GM12878 (cell line): ENCODE measurements around the gene IGF1R. TPM values are rescaled to one million over a fixed set of nuclear protein-coding genes. Genes with fewer than 3 reads are reported as not detected.

Experiments used
- ATAC-seq: fragments of 200-7000 bp; cut with Tn5 transposase; 3 replicates; pipeline ENCODE4 v1.9.1; 2020; ENCODE audit warnings: mild to moderate bottlenecking, moderate library complexity
- BruUV-seq: library from RNA; stranded (reverse); fragments of 400-500 nt; replicated peaks from 2 replicates; lab custom pipeline; 2021; lab: Mats Ljungman, UMichigan
- CTCF ChIA-PET: fragments of 300-600 bp; sonication (Branson Sonifier 250); formaldehyde crosslinking; extraction: SDS; loops from one replicate; lab custom pipeline; 2021; ENCODE audit warnings: inconsistent platforms; lab: Yijun Ruan, JAX
- POLR2A ChIA-PET: fragments of 350-600 bp; formaldehyde crosslinking; extraction: SDS; loops from one replicate; lab custom pipeline; 2021; ENCODE audit warnings: inconsistent platforms; lab: Charles Lee
- RAD21 ChIA-PET: fragments of 300-600 bp; sonication (Branson Sonifier 250); formaldehyde crosslinking; loops from one replicate; lab custom pipeline; 2023; ENCODE audit warnings: antibody characterized with exemption; ENCODE audit not compliant: unreplicated experiment; lab: Charles Lee
- SMC1A ChIA-PET: fragments of 300-600 bp; sonication (Branson Sonifier 250); formaldehyde crosslinking; loops from one replicate; lab custom pipeline; 2023; ENCODE audit not compliant: unreplicated experiment, uncharacterized antibody; lab: Charles Lee
- DNase-seq: peaks from one replicate; pipeline ENCODE4 v3.0.0-alpha.2; 2011; ENCODE audit warnings: low read depth, low spot score
- FAIRE-seq: peaks from 3 replicates; lab custom pipeline; 2011; peaks lifted over from hg19 to GRCh38; lab: Jason Lieb, UNC
- H2AFZ ChIP-seq: 2 replicates; pipeline ENCODE4 v1.6.0; 2011; ENCODE audit warnings: low read depth, low read length, control low read depth; ENCODE audit not compliant: control insufficient read depth
- H3K27ac ChIP-seq: 2 replicates; pipeline ENCODE4 v1.5.1; 2011; ENCODE audit warnings: control low read depth; ENCODE audit not compliant: control insufficient read depth, insufficient read depth
- H3K27me3 ChIP-seq, 2 experiments: replicated peaks in 1 of 2; 2 replicates each; pipeline versions ENCODE4 v1.6.0 to v1.6.1; 2011; ENCODE audit warnings: low read length in 1 of 2; ENCODE audit not compliant: control insufficient read depth in 2 of 2, insufficient read depth in 2 of 2
- H3K36me3 ChIP-seq, 2 experiments: 2 replicates each; pipeline ENCODE4 v1.5.1; 2011; ENCODE audit warnings: low read length in 1 of 2; ENCODE audit not compliant: control insufficient read depth in 2 of 2, insufficient read depth in 2 of 2
- H3K4me1 ChIP-seq: 2 replicates; pipeline ENCODE4 v1.6.1; 2011; ENCODE audit warnings: mild to moderate bottlenecking, low read length, moderate library complexity, mixed read lengths; ENCODE audit not compliant: control insufficient read depth, insufficient read depth
- H3K4me2 ChIP-seq: 2 replicates; pipeline ENCODE4 v1.6.0; 2011; ENCODE audit warnings: control low read depth; ENCODE audit not compliant: control insufficient read depth, insufficient read depth
- H3K4me3 ChIP-seq: fragments of 200-600 bp; sonication (generic); 2 replicates; pipeline ENCODE4 v1.5.1; 2016
- H3K79me2 ChIP-seq: 2 replicates; pipeline ENCODE4 v1.6.0; 2011; ENCODE audit warnings: low read length; ENCODE audit not compliant: control insufficient read depth, insufficient read depth
- H3K9ac ChIP-seq: 2 replicates; pipeline ENCODE4 v1.8.0; 2011; ENCODE audit warnings: low read length, control low read depth, mixed read lengths; ENCODE audit not compliant: control insufficient read depth, insufficient read depth
- H3K9me3 ChIP-seq: replicated peaks from 3 replicates; pipeline ENCODE4 v1.5.1; 2011; ENCODE audit warnings: mild to moderate bottlenecking, low read length; ENCODE audit not compliant: control insufficient read depth, insufficient read depth
- H4K20me1 ChIP-seq: 2 replicates; pipeline ENCODE4 v1.6.0; 2011; ENCODE audit not compliant: control insufficient read depth, insufficient read depth
- CREM ChIP-seq: IDR thresholded peaks from 2 replicates; pipeline ENCODE4 v1.6.1; 2014; ENCODE audit warnings: antibody characterized with exemption, low read depth
- MXI1 ChIP-seq: fragments of 150-350 bp; IDR thresholded peaks from 2 replicates; pipeline ENCODE4 v1.6.1; 2011; ENCODE audit warnings: low read depth, mild to moderate bottlenecking, inconsistent platforms, low read length, improper control_type of control experiment
- NBN ChIP-seq: fragments of 450-650 bp; IDR thresholded peaks from 2 replicates; pipeline ENCODE4 v1.6.1; 2016
- NFYA ChIP-seq: IDR thresholded peaks from 2 replicates; pipeline ENCODE4 v1.6.1; 2011; ENCODE audit warnings: low read depth, mild to moderate bottlenecking, low read length, improper control_type of control experiment, borderline replicate concordance
- NFYB ChIP-seq: IDR thresholded peaks from 2 replicates; pipeline ENCODE4 v1.6.1; 2011; ENCODE audit warnings: low read depth, mild to moderate bottlenecking, low read length, improper control_type of control experiment, moderate library complexity; ENCODE audit not compliant: insufficient read depth
- POLR2AphosphoS2 ChIP-seq: IDR thresholded peaks from 2 replicates; pipeline ENCODE4 v1.6.1; 2011; ENCODE audit warnings: low read depth, mild to moderate bottlenecking, low read length, improper control_type of control experiment, moderate library complexity
- RB1 ChIP-seq: fragments of 450-650 bp; formaldehyde crosslinking; IDR thresholded peaks from 2 replicates; pipeline ENCODE4 v1.6.1; 2017; ENCODE audit warnings: mild to moderate bottlenecking, borderline replicate concordance
- SMARCA5 ChIP-seq: fragments of 450-650 bp; IDR thresholded peaks from 2 replicates; pipeline ENCODE4 v1.6.1; 2017; ENCODE audit warnings: mild to moderate bottlenecking
- SRF ChIP-seq, 2 experiments: IDR thresholded peaks; 2 replicates each; pipeline ENCODE4 v1.6.1; 2011; ENCODE audit warnings: low read depth in 2 of 2, low read length in 2 of 2, mild to moderate bottlenecking in 1 of 2, moderate library complexity in 1 of 2
- SUPT20H ChIP-seq: IDR thresholded peaks from 2 replicates; pipeline ENCODE4 v1.6.1; 2011; ENCODE audit warnings: low read depth, mild to moderate bottlenecking, low read length, moderate library complexity, borderline replicate concordance; ENCODE audit not compliant: control insufficient read depth
- SUZ12 ChIP-seq: fragments of 200-600 bp; sonication (generic); IDR thresholded peaks from one replicate; pipeline ENCODE4 v1.6.1; 2018; ENCODE audit warnings: antibody characterized with exemption, mild to moderate bottlenecking; ENCODE audit not compliant: unreplicated experiment
- TCF7 ChIP-seq: IDR thresholded peaks from 2 replicates; pipeline ENCODE4 v1.6.1; 2014; ENCODE audit warnings: antibody characterized with exemption, borderline replicate concordance
- USF2 ChIP-seq: IDR thresholded peaks from 2 replicates; pipeline ENCODE4 v1.6.1; 2011; ENCODE audit warnings: low read depth, low read length, improper control_type of control experiment, borderline replicate concordance
- ZNF207 ChIP-seq: fragments of 450-650 bp; IDR thresholded peaks from 2 replicates; pipeline ENCODE4 v1.6.1; 2014; ENCODE audit warnings: antibody characterized with exemption, mild to moderate bottlenecking, borderline replicate concordance
- in situ Hi-C: fragments of 300-500 bp; cut with MboI; formaldehyde crosslinking; loops from 9 replicates; pipeline ENCODE4 v1.14.3; 2018; ENCODE audit warnings: mixed read lengths
- intact Hi-C: fragments of 100-400 bp; cut with micrococcal nuclease; formaldehyde crosslinking; loops from one replicate; pipeline ENCODE4 v1.14.2; 2022; ENCODE audit not compliant: unreplicated experiment
- polyA plus RNA-seq, 11 experiments: library from polyadenylated mRNA; depleted of rRNA in 4 of 11; unstranded in 6 of 11; stranded (reverse) in 5 of 11; fragments of >200 nt; fragmentation: Nextera tagmentation in 4 of 11; fragmentation: Illumina TruSeq in 1 of 11; extraction: Ambion mirVana in 4 of 11; extraction: Trizol in 1 of 11; gene quantifications; 1 replicate in 1 of 11; 2 replicates in 10 of 11; pipeline versions ENCODE4 v1.2.1 to v1.2.3, GENCODE V29; 2011 to 2016; ENCODE audit warnings: inconsistent platforms in 2 of 11, missing spikeins in 2 of 11, low read depth in 1 of 11
- total RNA-seq, 4 experiments: library from RNA; depleted of rRNA in 3 of 4; stranded (reverse); fragments of >200 nt in 3 of 4; fragmentation: Illumina TruSeq in 1 of 4; extraction: Trizol in 1 of 4; gene quantifications; 2 replicates each; pipeline versions ENCODE4 v1.2.1 to v1.2.3, GENCODE V29; 2013 to 2021
- TF ChIP-seq, protein P1 (sequence below): fragments of 150-350 bp; IDR thresholded peaks from 2 replicates; pipeline ENCODE4 v1.6.1; 2014; ENCODE audit warnings: mild to moderate bottlenecking, low read depth, low read length
- TF ChIP-seq, protein P2 (sequence below): fragments of 450-650 bp; IDR thresholded peaks from 2 replicates; pipeline ENCODE4 v1.6.1; 2017; ENCODE audit warnings: mild to moderate bottlenecking, low read depth, inconsistent platforms; ENCODE audit not compliant: poor library complexity, severe bottlenecking

IGF1R gene
- total and polyA plus RNA-seq, 10 of the 15 experiments (the other 5 are each of a cell fraction or from before 2014, with no cell fraction given) = 0.03 to 2.7 (median 0.66) TPM

DNA sequence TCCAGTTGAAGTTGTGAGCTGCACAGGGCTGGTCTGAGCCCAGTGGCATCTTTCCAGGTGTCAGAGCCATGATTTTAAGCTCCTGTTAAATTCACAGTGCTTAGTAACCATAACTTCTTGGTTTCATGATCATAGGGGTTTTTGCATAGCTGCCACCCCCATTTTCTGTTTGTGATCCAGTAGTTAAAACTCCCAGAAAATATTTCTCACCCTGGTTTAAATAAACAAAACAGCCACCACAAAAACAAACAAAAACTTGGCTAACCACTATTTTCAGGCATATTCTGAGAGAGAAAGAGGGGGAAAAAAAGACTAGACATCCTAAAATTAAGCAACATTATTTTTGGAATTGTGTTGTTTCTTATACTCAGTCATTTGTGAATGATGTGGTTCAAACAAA, 175.3 kb downstream of the IGF1R start:
- H4K20me1 ChIP-seq = no peaks in the 10 kb centered on the region
- no peaks in the 10 kb centered on the region for H3K27me3 ChIP-seq
- H2AFZ ChIP-seq = no peak overlapping the region

More for the DNA sequence above, 175.3 kb downstream of the IGF1R start:
- Histone ChIP-seq H3K79me2 (no peaks in the 10 kb centered on the region), H3K36me3 (no peaks in the 10 kb centered on the region), H3K9ac (no peak overlapping the region), H3K4me1 (no peaks in the 10 kb centered on the region), H3K4me2 (no peak overlapping the region), H3K4me3 (no peak overlapping the region), H3K27ac (no peak overlapping the region), H3K9me3 (no peaks in the 10 kb centered on the region; the same call in 2 of the 3 replicates)
- CTCF ChIA-PET = interaction anchor here (0.6 to 2.0 kb wide), 3 partner anchors 9 to 253 kb away, joined by 3 to 4 read pairs (median 3); no protein-coding TSS in a partner anchor
- intact Hi-C loops = no loop called here
- RAD21 ChIA-PET = no interaction called here
- BruUV-seq = no TSS peak
- no peak for DNase-seq
- no peak for FAIRE-seq
- POLR2A ChIA-PET = interaction anchor here (0.5 kb wide), 1 partner anchor 516 kb away, joined by 3 read pairs; no protein-coding TSS in a partner anchor
- SMC1A ChIA-PET = interaction anchor here (0.8 to 1.0 kb wide), 2 partner anchors 9 to 368 kb away, joined by 3 to 4 read pairs; no protein-coding TSS in a partner anchor
- TF ChIP-seq ZNF207 (no peak), NBN (no peak), MXI1 (no peak), RB1 (no peak), SUZ12 (no peak), POLR2AphosphoS2 (no peak), USF2 (no peak), CREM (no peak), SRF (IDR thresholded peaks at IDR 0.05; ENCODE audit: low read depth in 2 of 2, low read length in 2 of 2) (no peak), NFYA (no peak), NFYB (no peak), SUPT20H (no peak), TCF7 (no peak), SMARCA5 (no peak)
- TF ChIP-seq, protein P1, sequence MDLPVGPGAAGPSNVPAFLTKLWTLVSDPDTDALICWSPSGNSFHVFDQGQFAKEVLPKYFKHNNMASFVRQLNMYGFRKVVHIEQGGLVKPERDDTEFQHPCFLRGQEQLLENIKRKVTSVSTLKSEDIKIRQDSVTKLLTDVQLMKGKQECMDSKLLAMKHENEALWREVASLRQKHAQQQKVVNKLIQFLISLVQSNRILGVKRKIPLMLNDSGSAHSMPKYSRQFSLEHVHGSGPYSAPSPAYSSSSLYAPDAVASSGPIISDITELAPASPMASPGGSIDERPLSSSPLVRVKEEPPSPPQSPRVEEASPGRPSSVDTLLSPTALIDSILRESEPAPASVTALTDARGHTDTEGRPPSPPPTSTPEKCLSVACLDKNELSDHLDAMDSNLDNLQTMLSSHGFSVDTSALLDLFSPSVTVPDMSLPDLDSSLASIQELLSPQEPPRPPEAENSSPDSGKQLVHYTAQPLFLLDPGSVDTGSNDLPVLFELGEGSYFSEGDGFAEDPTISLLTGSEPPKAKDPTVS = no peak
- TF ChIP-seq, protein P2, sequence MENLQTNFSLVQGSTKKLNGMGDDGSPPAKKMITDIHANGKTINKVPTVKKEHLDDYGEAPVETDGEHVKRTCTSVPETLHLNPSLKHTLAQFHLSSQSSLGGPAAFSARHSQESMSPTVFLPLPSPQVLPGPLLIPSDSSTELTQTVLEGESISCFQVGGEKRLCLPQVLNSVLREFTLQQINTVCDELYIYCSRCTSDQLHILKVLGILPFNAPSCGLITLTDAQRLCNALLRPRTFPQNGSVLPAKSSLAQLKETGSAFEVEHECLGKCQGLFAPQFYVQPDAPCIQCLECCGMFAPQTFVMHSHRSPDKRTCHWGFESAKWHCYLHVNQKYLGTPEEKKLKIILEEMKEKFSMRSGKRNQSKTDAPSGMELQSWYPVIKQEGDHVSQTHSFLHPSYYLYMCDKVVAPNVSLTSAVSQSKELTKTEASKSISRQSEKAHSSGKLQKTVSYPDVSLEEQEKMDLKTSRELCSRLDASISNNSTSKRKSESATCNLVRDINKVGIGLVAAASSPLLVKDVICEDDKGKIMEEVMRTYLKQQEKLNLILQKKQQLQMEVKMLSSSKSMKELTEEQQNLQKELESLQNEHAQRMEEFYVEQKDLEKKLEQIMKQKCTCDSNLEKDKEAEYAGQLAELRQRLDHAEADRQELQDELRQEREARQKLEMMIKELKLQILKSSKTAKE = no peak
- no peak for ATAC-seq
- in situ Hi-C loops = no loop called here
